Activated CD4-positive, alpha-beta T cell treated with anti-CD3 and anti-CD28 coated beads for 36 hours (primary cell): ENCODE measurements around the gene MEGF11. TPM values are rescaled to one million over a fixed set of nuclear protein-coding genes. Genes with fewer than 3 reads are reported as not detected.

Experiments used
- ATAC-seq: fragments of 200-7000 bp; cut with Tn5 transposase; one replicate; pipeline ENCODE4 v1.10.0; 2021; ENCODE audit warnings: mild to moderate bottlenecking, moderate library complexity
- CTCF ChIA-PET: fragments of 350-600 bp; sonication (Branson Sonifier 250); formaldehyde crosslinking; loops from one replicate; lab custom pipeline; 2021; ENCODE audit warnings: antibody characterized with exemption; lab: Charles Lee
- POLR2A ChIA-PET: fragments of 350-600 bp; sonication (Branson Sonifier 250); formaldehyde crosslinking; loops from one replicate; lab custom pipeline; 2021; ENCODE audit warnings: antibody characterized with exemption, inconsistent platforms; lab: Charles Lee
- DNase-seq: peaks from one replicate; pipeline ENCODE4 v3.0.0-alpha.2; 2020
- H3K27ac Mint-ChIP-seq: one replicate; pipeline ENCODE4 v1.8.0; 2021; ENCODE audit warnings: mixed read lengths
- H3K27me3 Mint-ChIP-seq: one replicate; pipeline ENCODE4 v1.8.0; 2021; ENCODE audit warnings: mixed read lengths
- H3K36me3 Mint-ChIP-seq: one replicate; pipeline ENCODE4 v1.8.0; 2021; ENCODE audit warnings: low read depth, mixed read lengths
- H3K4me1 Mint-ChIP-seq: one replicate; pipeline ENCODE4 v1.8.0; 2021; ENCODE audit warnings: mixed read lengths
- H3K4me3 Mint-ChIP-seq: one replicate; pipeline ENCODE4 v1.8.0; 2021; ENCODE audit warnings: mild to moderate bottlenecking, moderate library complexity, mixed read lengths
- H3K9me3 Mint-ChIP-seq: one replicate; pipeline ENCODE4 v1.8.0; 2021; ENCODE audit warnings: low read depth, mixed read lengths
- intact Hi-C, 2 experiments: fragments of 100-400 bp; cut with DNase I in 1 of 2; cut with micrococcal nuclease in 1 of 2; formaldehyde crosslinking; loops; one replicate each; pipeline versions ENCODE4 v1.14.2 to v1.15.1; 2022 to 2024; cut with DNase I, micrococcal nuclease
- total RNA-seq, 2 experiments: library from RNA; stranded (reverse); gene quantifications; one replicate each; pipeline ENCODE4 v1.2.3, GENCODE V29; 2021

Gene MEGF11
- total RNA-seq, 2 experiments from 2014 or later, result not detected

GRCh38 chr15:66186049-66186825 is 67.3 kb downstream of the MEGF11 start:
- H3K4me3 Mint-ChIP-seq, result no peak overlapping the region

GRCh38 chr15:66184936-66185790 is 68.4 kb downstream of the MEGF11 start:
- ATAC-seq (no peak), DNase-seq (no peak)
- no peaks in the 10 kb centered on the region for H3K4me1 Mint-ChIP-seq
- intact Hi-C loops, result no loop called here
- no peaks in the 10 kb centered on the region for H3K9me3 Mint-ChIP-seq
- H3K27me3 Mint-ChIP-seq, result peaks cover 25% of the 10 kb centered on the region
- no peak overlapping the region for H3K4me3 Mint-ChIP-seq
- ChIA-PET POLR2A (no interaction called here), CTCF (no interaction called here)
- no peak overlapping the region for H3K27ac Mint-ChIP-seq
- no peaks in the 10 kb centered on the region for H3K36me3 Mint-ChIP-seq

More at GRCh38 chr15:66186049-66186825, 67.3 kb downstream of the MEGF11 start:
- Mint-ChIP-seq H3K27me3 (peaks cover 20% of the 10 kb centered on the region), H3K9me3 (no peaks in the 10 kb centered on the region), H3K36me3 (no peaks in the 10 kb centered on the region), H3K4me1 (no peaks in the 10 kb centered on the region), H3K27ac (no peak overlapping the region)
- DNase-seq (no peak), ATAC-seq (no peak)
- intact Hi-C loops, result no loop called here
- ChIA-PET CTCF (interaction anchor here (0.6 to 1.5 kb wide), 3 partner anchors 12 to 261 kb away, joined by 3 to 4 read pairs (median 3); no protein-coding TSS in a partner anchor), POLR2A (no interaction called here)

GRCh38 chr15:66184492-66184891 is 69.1 kb downstream of the MEGF11 start:
- H3K4me1 Mint-ChIP-seq, result no peaks in the 10 kb centered on the region
- H3K9me3 Mint-ChIP-seq, result no peaks in the 10 kb centered on the region
- peaks cover 26% of the 10 kb centered on the region for H3K27me3 Mint-ChIP-seq
- H3K36me3 Mint-ChIP-seq, result no peaks in the 10 kb centered on the region
- H3K4me3 Mint-ChIP-seq, result no peak overlapping the region
- DNase-seq (no peak), ATAC-seq (no peak)
- CTCF ChIA-PET, result no interaction called here
- POLR2A ChIA-PET, result no interaction called here
- H3K27ac Mint-ChIP-seq, result no peak overlapping the region
- intact Hi-C loops, result no loop called here

GRCh38 chr15:66180531-66181097 is 72.9 kb downstream of the MEGF11 start:
- ChIA-PET CTCF (interaction anchor here (0.7 to 1.1 kb wide), 2 partner anchors 29 to 1501 kb away, joined by 3 read pairs; no protein-coding TSS in a partner anchor), POLR2A (no interaction called here)
- no peaks in the 10 kb centered on the region for H3K4me1 Mint-ChIP-seq
- H3K27me3 Mint-ChIP-seq, result peaks cover 34% of the 10 kb centered on the region
- H3K27ac Mint-ChIP-seq, result no peak overlapping the region
- H3K9me3 Mint-ChIP-seq, result no peaks in the 10 kb centered on the region
- DNase-seq, result no peak
- intact Hi-C loops, result no loop called here
- H3K36me3 Mint-ChIP-seq, result no peaks in the 10 kb centered on the region
- no peak for ATAC-seq
- no peak overlapping the region for H3K4me3 Mint-ChIP-seq

GRCh38 chr15:66178531-66178910 is 75.0 kb downstream of the MEGF11 start:
- H3K4me3 Mint-ChIP-seq, result no peak overlapping the region
- POLR2A ChIA-PET, result no interaction called here
- H3K27ac Mint-ChIP-seq, result no peak overlapping the region
- no peaks in the 10 kb centered on the region for H3K4me1 Mint-ChIP-seq
- peaks cover 31% of the 10 kb centered on the region for H3K27me3 Mint-ChIP-seq
- DNase-seq, result no peak
- H3K9me3 Mint-ChIP-seq, result no peaks in the 10 kb centered on the region
- no peak for ATAC-seq
- H3K36me3 Mint-ChIP-seq, result no peaks in the 10 kb centered on the region
- intact Hi-C loops, result no loop called here
- CTCF ChIA-PET, result no interaction called here

GRCh38 chr15:66172324-66172980 is 81.1 kb downstream of the MEGF11 start:
- Mint-ChIP-seq H3K36me3 (no peaks in the 10 kb centered on the region), H3K27me3 (peaks cover 18% of the 10 kb centered on the region), H3K4me1 (no peaks in the 10 kb centered on the region), H3K9me3 (no peaks in the 10 kb centered on the region), H3K27ac (no peak overlapping the region), H3K4me3 (no peak overlapping the region)
- CTCF ChIA-PET, result no interaction called here
- no peak for DNase-seq
- POLR2A ChIA-PET, result no interaction called here
- intact Hi-C loops, result no loop called here
- no peak for ATAC-seq

GRCh38 chr15:66171841-66172240 is 81.7 kb downstream of the MEGF11 start:
- ChIA-PET CTCF (no interaction called here), POLR2A (no interaction called here)
- Mint-ChIP-seq H3K36me3 (no peaks in the 10 kb centered on the region), H3K27ac (no peak overlapping the region), H3K4me3 (no peak overlapping the region), H3K4me1 (no peaks in the 10 kb centered on the region), H3K27me3 (peaks cover 18% of the 10 kb centered on the region), H3K9me3 (no peaks in the 10 kb centered on the region)
- intact Hi-C loops, result no loop called here
- DNase-seq (no peak), ATAC-seq (no peak)

GRCh38 chr15:66170716-66171115 is 82.8 kb downstream of the MEGF11 start:
- Mint-ChIP-seq H3K4me3 (no peak overlapping the region), H3K27me3 (peaks cover 17% of the 10 kb centered on the region), H3K9me3 (no peaks in the 10 kb centered on the region), H3K4me1 (no peaks in the 10 kb centered on the region), H3K27ac (no peak overlapping the region), H3K36me3 (no peaks in the 10 kb centered on the region)
- DNase-seq (no peak), ATAC-seq (no peak)
- ChIA-PET POLR2A (no interaction called here), CTCF (interaction anchor here (0.6 kb wide), 1 partner anchor 68 kb away, joined by 3 read pairs; no protein-coding TSS in a partner anchor)
- intact Hi-C loops, result no loop called here

- no peaks in the 10 kb centered on the region for H3K36me3 Mint-ChIP-seq
- POLR2A ChIA-PET, result interaction anchor here (0.7 kb wide), 1 partner anchor 15 kb away, joined by 3 read pairs; no protein-coding TSS in a partner anchor
Observed at GRCh38 chr15:66170042-66170441, 83.5 kb downstream of the MEGF11 start.

GRCh38 chr15:66169625-66170024 is 83.9 kb downstream of the MEGF11 start:
- no peaks in the 10 kb centered on the region for H3K9me3 Mint-ChIP-seq

More at GRCh38 chr15:66170042-66170441, 83.5 kb downstream of the MEGF11 start:
- Mint-ChIP-seq H3K9me3 (no peaks in the 10 kb centered on the region), H3K27me3 (peaks cover 14% of the 10 kb centered on the region), H3K4me1 (no peaks in the 10 kb centered on the region), H3K27ac (no peak overlapping the region), H3K4me3 (no peak overlapping the region)
- CTCF ChIA-PET, result interaction anchor here (0.5 kb wide), 1 partner anchor 103 kb away, joined by 3 read pairs; no protein-coding TSS in a partner anchor
- no peak for DNase-seq
- ATAC-seq, result no peak
- intact Hi-C loops, result no loop called here

GRCh38 chr15:66169023-66169422 is 84.5 kb downstream of the MEGF11 start:
- CTCF ChIA-PET, result no interaction called here
- Mint-ChIP-seq H3K27ac (no peak overlapping the region), H3K9me3 (no peaks in the 10 kb centered on the region), H3K36me3 (no peaks in the 10 kb centered on the region), H3K4me1 (no peaks in the 10 kb centered on the region), H3K4me3 (no peak overlapping the region), H3K27me3 (peaks cover 9% of the 10 kb centered on the region)
- intact Hi-C loops, result no loop called here
- POLR2A ChIA-PET, result no interaction called here
- no peak for ATAC-seq
- no peak for DNase-seq

More at GRCh38 chr15:66169625-66170024, 83.9 kb downstream of the MEGF11 start:
- Mint-ChIP-seq H3K27ac (no peak overlapping the region), H3K4me1 (no peaks in the 10 kb centered on the region), H3K36me3 (no peaks in the 10 kb centered on the region), H3K4me3 (no peak overlapping the region), H3K27me3 (peaks cover 14% of the 10 kb centered on the region)
- CTCF ChIA-PET, result interaction anchor here (0.5 kb wide), 1 partner anchor 103 kb away, joined by 3 read pairs; no protein-coding TSS in a partner anchor
- DNase-seq (no peak), ATAC-seq (no peak)
- intact Hi-C loops, result no loop called here
- POLR2A ChIA-PET, result interaction anchor here (0.7 kb wide), 1 partner anchor 14 kb away, joined by 3 read pairs; no protein-coding TSS in a partner anchor
